Measurements from ENCODE around the gene SLC24A5.

The SLC24A5 gene

DNA sequence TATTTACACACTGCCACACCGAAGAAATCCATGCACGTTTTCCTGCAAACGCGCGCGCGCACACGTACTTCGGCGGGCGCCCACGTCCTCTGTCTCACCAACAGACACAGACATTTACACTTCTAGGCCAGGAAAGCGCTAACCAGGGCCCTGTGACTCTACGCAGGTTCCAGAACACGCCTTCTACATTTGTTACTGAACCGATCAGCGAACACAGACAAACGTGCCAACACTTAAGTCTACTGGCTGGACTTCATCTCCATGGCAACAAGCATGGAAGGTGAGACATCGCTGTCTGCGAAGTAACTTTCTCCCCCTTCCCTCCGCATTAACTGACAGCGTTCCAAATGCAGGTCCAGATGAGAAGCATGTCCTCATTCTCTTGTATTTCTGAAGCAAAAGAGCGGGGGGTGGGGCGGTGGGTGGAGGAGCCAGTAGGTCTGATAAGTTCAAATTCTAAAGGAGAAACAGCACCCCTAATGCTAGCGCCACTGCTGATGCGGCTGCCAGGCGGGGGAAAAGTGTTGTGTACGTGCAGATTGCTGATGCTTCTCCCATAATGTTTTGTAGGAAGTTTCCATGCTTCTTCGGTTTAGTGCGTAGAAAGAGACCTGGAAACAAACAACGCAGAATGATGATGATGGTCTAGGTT lies 70.9 kb downstream of the SLC24A5 start, which contains the start of gene CTXN2:
Gene CTXN2 (plus strand): TSS at position 92 of the 652 bp plus-strand sequence. CDS start 9,636 bp downstream, outside the sequence.
- peak; percentile 69 for DNase-seq

Measured in retina (tissue), 1 donor.